HepG2 (cell line): Measurements from ENCODE around the gene NOS1AP. TPM values are rescaled to one million over a fixed set of nuclear protein-coding genes. Genes with fewer than 3 reads are reported as not detected.

Experiments used
- ATF7-NPFF ChIP-seq: sonication (generic); formaldehyde crosslinking; IDR thresholded peaks from 2 replicates; pipeline ENCODE4 v1.8.1; 2023; ENCODE audit warnings: mild to moderate bottlenecking, low read depth, missing genetic modification reagents, moderate library complexity
- DZIP1 ChIP-seq: sonication (generic); formaldehyde crosslinking; IDR thresholded peaks from 2 replicates; pipeline ENCODE4 v1.5.0; 2020; ENCODE audit warnings: mild to moderate bottlenecking, missing genetic modification reagents
- EED ChIP-seq: sonication (generic); formaldehyde crosslinking; IDR thresholded peaks from 2 replicates; pipeline ENCODE4 v1.5.0; 2020; ENCODE audit warnings: mild to moderate bottlenecking, missing genetic modification reagents
- ETV5 ChIP-seq: IDR thresholded peaks from 2 replicates; pipeline ENCODE4 v1.6.1; 2018; ENCODE audit warnings: missing biosample characterization, missing genetic modification reagents, inconsistent platforms, borderline replicate concordance
- FOXA3 ChIP-seq: IDR thresholded peaks from 2 replicates; pipeline ENCODE4 v1.6.1; 2016; ENCODE audit warnings: missing genetic modification reagents, missing compliant biosample characterization
- GATA4 ChIP-seq: sonication (generic); IDR thresholded peaks from 2 replicates; pipeline ENCODE4 v1.6.1; 2016; ENCODE audit warnings: antibody characterized with exemption, low read depth, borderline replicate concordance
- GATAD1 ChIP-seq: IDR thresholded peaks from 2 replicates; pipeline ENCODE4 v1.6.1; 2016; ENCODE audit warnings: missing genetic modification reagents, missing compliant biosample characterization
- ISX ChIP-seq: sonication (generic); formaldehyde crosslinking; conservative IDR thresholded peaks from 2 replicates; pipeline ENCODE4 v1.5.0; 2020; ENCODE audit warnings: missing genetic modification reagents
- MEF2D ChIP-seq: sonication (generic); formaldehyde crosslinking; IDR thresholded peaks from 2 replicates; pipeline ENCODE4 v1.5.1; 2020; ENCODE audit warnings: mild to moderate bottlenecking, missing genetic modification reagents
- PPARG ChIP-seq: conservative IDR thresholded peaks from 2 replicates; pipeline ENCODE4 v1.6.1; 2016; ENCODE audit warnings: missing biosample characterization, missing genetic modification reagents
- REST ChIP-seq, 2 experiments: IDR thresholded peaks; 2 replicates each; pipeline ENCODE4 v1.6.1; 2011 to 2012; ENCODE audit warnings: low read length in 2 of 2, borderline replicate concordance in 1 of 2, low read depth in 1 of 2, mild to moderate bottlenecking in 1 of 2, moderate library complexity in 1 of 2
- TOPORS ChIP-seq: sonication (generic); formaldehyde crosslinking; IDR thresholded peaks from 2 replicates; pipeline ENCODE4 v1.8.0; 2023; ENCODE audit warnings: mild to moderate bottlenecking, missing genetic modification reagents
- ZMAT5 ChIP-seq: sonication (generic); formaldehyde crosslinking; IDR thresholded peaks from 2 replicates; pipeline ENCODE4 v1.5.0; 2020; ENCODE audit warnings: mild to moderate bottlenecking, low read depth, missing genetic modification reagents, borderline replicate concordance
- ZNF280D ChIP-seq: sonication (generic); formaldehyde crosslinking; IDR thresholded peaks from 2 replicates; pipeline ENCODE4 v1.5.1; 2020; ENCODE audit warnings: mild to moderate bottlenecking, missing genetic modification reagents
- ZNF431 ChIP-seq: sonication (generic); formaldehyde crosslinking; IDR thresholded peaks from 2 replicates; pipeline ENCODE4 v1.9.0; 2022; ENCODE audit warnings: missing genetic modification reagents, low read depth, mild to moderate bottlenecking, borderline replicate concordance
- ZNF674 ChIP-seq: sonication (generic); formaldehyde crosslinking; IDR thresholded peaks from 2 replicates; pipeline ENCODE4 v1.5.0; 2020; ENCODE audit warnings: low read depth, mild to moderate bottlenecking, missing genetic modification reagents
- ZNF777 ChIP-seq: sonication (generic); formaldehyde crosslinking; IDR thresholded peaks from 2 replicates; pipeline ENCODE4 v1.4.0; 2020; ENCODE audit warnings: missing genetic modification reagents
- ZSCAN9 ChIP-seq: IDR thresholded peaks from 2 replicates; pipeline ENCODE4 v1.6.1; 2016; ENCODE audit warnings: borderline replicate concordance
- polyA plus RNA-seq, 8 experiments: library from polyadenylated mRNA; depleted of rRNA in 3 of 8; stranded (reverse) in 7 of 8; unstranded in 1 of 8; fragments of >200 nt; fragmentation: Illumina TruSeq in 4 of 8; extraction: Trizol in 4 of 8; gene quantifications; 2 replicates each; pipeline versions ENCODE4 v1.2.1 to v1.2.3, GENCODE V29; 2011 to 2016; ENCODE audit warnings: low read depth in 4 of 8, missing spikeins in 1 of 8, mixed read lengths in 1 of 8; ENCODE audit not compliant: insufficient read depth in 1 of 8
- total RNA-seq, 5 experiments: library from RNA; depleted of rRNA; stranded (reverse); fragments of >200 nt; fragmentation: Illumina TruSeq; extraction: Trizol; gene quantifications; 2 replicates each; pipeline ENCODE4 v1.2.3, GENCODE V29; 2016; ENCODE audit warnings: low read depth in 1 of 5

Gene NOS1AP
- total and polyA plus RNA-seq, 2 of the 13 experiments (the other 11 are each of a cell fraction or from before 2014, with no cell fraction given) = 2.0 to 3.3 TPM

GRCh38 chr1:162035241-162035640 lies 34.2 kb upstream of the NOS1AP start (continued):
- no peak for TF ChIP-seq REST (IDR thresholded peaks at IDR 0.05; ENCODE audit: borderline replicate concordance in 1 of 2, low read depth in 1 of 2, low read length in 2 of 2)
- TF ChIP-seq ISX (CRISPR knock-in tag) = no peak
- TF ChIP-seq MEF2D = no peak
- TF ChIP-seq GATAD1 (CRISPR knock-in tag) = no peak
- no peak for TF ChIP-seq ZNF777
- no peak for TF ChIP-seq ZNF280D (CRISPR knock-in tag)
- no peak for TF ChIP-seq GATA4
- no peak for TF ChIP-seq ZNF431 (CRISPR knock-in tag)
- no peak for TF ChIP-seq EED (CRISPR knock-in tag)
- no peak for TF ChIP-seq FOXA3
- TF ChIP-seq ZNF674 = no peak
- TF ChIP-seq ETV5 (CRISPR knock-in tag) = peak; percentile 77; the same call in 1 of the 2 replicates
- TF ChIP-seq TOPORS (CRISPR knock-in tag) = no peak
- no peak for TF ChIP-seq ZMAT5 (CRISPR knock-in tag)
- no peak for TF ChIP-seq ZSCAN9
- TF ChIP-seq ATF7-NPFF (CRISPR knock-in tag) = no peak
- TF ChIP-seq DZIP1 (CRISPR knock-in tag) = no peak
- no peak for TF ChIP-seq PPARG (CRISPR knock-in tag)
